ENCODE measurements around the gene PPP1R14C. TPM values are rescaled to one million over a fixed set of nuclear protein-coding genes. Genes with fewer than 3 reads are reported as not detected.
"Not testable (repeated sequence)": the region's sequence is repeated elsewhere in the genome, so short reads cannot be mapped to it uniquely, and the experiment has no call there.

The PPP1R14C gene
- total RNA-seq, 1 donor = 3.6 TPM

GRCh38 chr6:150179030-150179429 is 36.2 kb downstream of the PPP1R14C start:
- H3K27ac ChIP-seq (ENCODE audit: low read depth, low read length) = no peak overlapping the region
- H3K9me3 ChIP-seq (ENCODE audit: low read depth, low read length) = no peaks in the 10 kb centered on the region
- H3K27me3 ChIP-seq (ENCODE audit: insufficient read depth, low read length) = no peaks in the 10 kb centered on the region
- H3K4me2 ChIP-seq (ENCODE audit: insufficient read depth, low read length) = no peak overlapping the region
- H2AFZ ChIP-seq (ENCODE audit: low read length) = no peak overlapping the region
- H4K20me1 ChIP-seq (ENCODE audit: insufficient read depth, low read length) = no peaks in the 10 kb centered on the region
- no peaks in the 10 kb centered on the region for H3K36me3 ChIP-seq (ENCODE audit: insufficient read depth, low read length)
- DNase-seq (ENCODE audit: insufficient read length, low spot score, missing footprints) = no peak
- no peak overlapping the region for H3K4me3 ChIP-seq (ENCODE audit: insufficient read depth, low read length)
- H3K79me2 ChIP-seq (ENCODE audit: insufficient read depth, low read length) = no peaks in the 10 kb centered on the region
- H3K4me1 ChIP-seq (ENCODE audit: insufficient read depth, low read length) = no peaks in the 10 kb centered on the region
- no peak for TF ChIP-seq CTCF (IDR thresholded peaks at IDR 0.05; ENCODE audit: extremely low read depth, low read depth, low read length)

GRCh38 chr6:150179907-150180424 is 37.1 kb downstream of the PPP1R14C start:
- not testable (repeated sequence) for H2AFZ ChIP-seq (ENCODE audit: low read length); H3K27me3 ChIP-seq (ENCODE audit: insufficient read depth, low read length); DNase-seq (ENCODE audit: insufficient read length, low spot score, missing footprints); H3K36me3 ChIP-seq (ENCODE audit: insufficient read depth, low read length); H3K4me3 ChIP-seq (ENCODE audit: insufficient read depth, low read length); H3K27ac ChIP-seq (ENCODE audit: low read depth, low read length); H3K79me2 ChIP-seq (ENCODE audit: insufficient read depth, low read length); H3K9me3 ChIP-seq (ENCODE audit: low read depth, low read length); H3K4me2 ChIP-seq (ENCODE audit: insufficient read depth, low read length); H3K4me1 ChIP-seq (ENCODE audit: insufficient read depth, low read length); H4K20me1 ChIP-seq (ENCODE audit: insufficient read depth, low read length)

GRCh38 chr6:150180517-150180916 is 37.7 kb downstream of the PPP1R14C start:
- H3K4me2 ChIP-seq (ENCODE audit: insufficient read depth, low read length) = no peak overlapping the region
- no peaks in the 10 kb centered on the region for H3K79me2 ChIP-seq (ENCODE audit: insufficient read depth, low read length)

DNA sequence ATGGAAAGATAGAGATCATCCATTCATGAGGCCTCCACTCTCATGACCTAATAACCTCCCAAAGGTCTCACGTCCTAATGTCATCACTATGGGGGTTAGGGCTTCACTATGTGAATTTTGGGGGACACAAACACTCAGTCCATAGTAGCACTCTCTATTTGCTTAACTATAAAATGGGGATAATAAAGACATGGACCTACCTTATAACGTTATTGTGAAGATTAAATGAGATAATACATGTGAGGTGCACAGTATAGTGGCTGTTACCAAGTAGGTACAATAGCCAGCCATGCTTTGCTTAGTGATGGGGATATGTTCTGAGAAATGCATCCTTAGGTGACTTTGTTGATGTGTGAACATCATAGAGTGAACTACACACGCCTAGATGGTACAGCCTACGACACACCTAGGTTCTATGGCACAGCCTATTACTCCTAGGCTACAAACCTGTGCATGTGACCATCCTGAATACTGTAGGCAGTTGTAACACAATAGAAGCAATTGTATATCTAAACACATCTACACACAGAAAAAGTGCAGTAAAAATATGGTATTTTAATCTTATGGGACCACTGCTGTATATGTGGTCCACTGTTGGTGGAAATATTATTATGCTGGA is 39.7 kb downstream of the PPP1R14C start:
- H3K27ac ChIP-seq (ENCODE audit: low read depth, low read length) = no peak overlapping the region
- H3K4me1 ChIP-seq (ENCODE audit: insufficient read depth, low read length) = no peaks in the 10 kb centered on the region
- no peak overlapping the region for H3K4me3 ChIP-seq (ENCODE audit: insufficient read depth, low read length)
- TF ChIP-seq CTCF (IDR thresholded peaks at IDR 0.05; ENCODE audit: extremely low read depth, low read depth, low read length) = no peak
- DNase-seq (ENCODE audit: insufficient read length, low spot score, missing footprints) = no peak
- no peak overlapping the region for H2AFZ ChIP-seq (ENCODE audit: low read length)
- no peak overlapping the region for H3K4me2 ChIP-seq (ENCODE audit: insufficient read depth, low read length)
- no peaks in the 10 kb centered on the region for H3K79me2 ChIP-seq (ENCODE audit: insufficient read depth, low read length)
- no peaks in the 10 kb centered on the region for H3K27me3 ChIP-seq (ENCODE audit: insufficient read depth, low read length)
- no peaks in the 10 kb centered on the region for H3K36me3 ChIP-seq (ENCODE audit: insufficient read depth, low read length)
- H3K9me3 ChIP-seq (ENCODE audit: low read depth, low read length) = no peaks in the 10 kb centered on the region
- no peaks in the 10 kb centered on the region for H4K20me1 ChIP-seq (ENCODE audit: insufficient read depth, low read length)

More at GRCh38 chr6:150180517-150180916, 37.7 kb downstream of the PPP1R14C start:
- DNase-seq (ENCODE audit: insufficient read length, low spot score, missing footprints) = no peak
- Histone ChIP-seq H3K4me3 (ENCODE audit: insufficient read depth, low read length) (no peak overlapping the region), H3K9me3 (ENCODE audit: low read depth, low read length) (no peaks in the 10 kb centered on the region), H3K36me3 (ENCODE audit: insufficient read depth, low read length) (no peaks in the 10 kb centered on the region), H2AFZ (ENCODE audit: low read length) (no peak overlapping the region), H4K20me1 (ENCODE audit: insufficient read depth, low read length) (no peaks in the 10 kb centered on the region), H3K4me1 (ENCODE audit: insufficient read depth, low read length) (no peaks in the 10 kb centered on the region), H3K27ac (ENCODE audit: low read depth, low read length) (no peak overlapping the region), H3K27me3 (ENCODE audit: insufficient read depth, low read length) (no peaks in the 10 kb centered on the region)
- no peak for TF ChIP-seq CTCF (IDR thresholded peaks at IDR 0.05; ENCODE audit: extremely low read depth, low read depth, low read length)
